HEK293T (cell line): ENCODE data around the gene GSTM3.
"Not testable (repeated sequence)": the region's sequence is repeated elsewhere in the genome, so short reads cannot be mapped to it uniquely, and the experiment has no call there.

Source experiments
- CTCF ChIA-PET: fragments of 350-600 bp; formaldehyde crosslinking; extraction: SDS; loops from one replicate; lab custom pipeline; 2021; ENCODE audit warnings: antibody characterized with exemption, inconsistent platforms; lab: Yijun Ruan, JAX
- POLR2A ChIA-PET: fragments of 350-600 bp; formaldehyde crosslinking; extraction: SDS; loops from one replicate; lab custom pipeline; 2020; ENCODE audit warnings: antibody characterized with exemption, inconsistent platforms; lab: Yijun Ruan, JAX
- DNase-seq: peaks from one replicate; pipeline ENCODE4 v3.0.0; 2012; ENCODE audit warnings: mixed read lengths; ENCODE audit errors: extremely low spot score
- ARNT ChIP-seq: fragments of 450-650 bp; IDR thresholded peaks from 2 replicates; pipeline ENCODE4 v1.6.1; 2017; ENCODE audit warnings: mild to moderate bottlenecking
- BHLHE40 ChIP-seq: fragments of 450-650 bp; IDR thresholded peaks from 2 replicates; pipeline ENCODE4 v1.6.1; 2016; ENCODE audit warnings: mild to moderate bottlenecking, moderate library complexity, borderline replicate concordance
- CTBP1 ChIP-seq: fragments of 450-650 bp; IDR thresholded peaks from 2 replicates; pipeline ENCODE4 v1.6.1; 2016; ENCODE audit warnings: borderline replicate concordance
- ELF4 ChIP-seq: fragments of 450-650 bp; IDR thresholded peaks from 2 replicates; pipeline ENCODE4 v1.6.1; 2017; ENCODE audit warnings: antibody characterized with exemption
- FOXA1 ChIP-seq: fragments of 450-650 bp; IDR thresholded peaks from 2 replicates; pipeline ENCODE4 v1.6.1; 2016; ENCODE audit warnings: mild to moderate bottlenecking
- FOXK2 ChIP-seq: fragments of 450-650 bp; IDR thresholded peaks from 2 replicates; pipeline ENCODE4 v1.6.1; 2016; ENCODE audit warnings: mild to moderate bottlenecking
- FOXM1 ChIP-seq: fragments of 450-650 bp; IDR thresholded peaks from 2 replicates; pipeline ENCODE4 v1.6.1; 2017; ENCODE audit warnings: mild to moderate bottlenecking, borderline replicate concordance
- HDGF ChIP-seq: fragments of 450-650 bp; IDR thresholded peaks from 2 replicates; pipeline ENCODE4 v1.6.1; 2017; ENCODE audit warnings: antibody characterized with exemption, borderline replicate concordance
- L3MBTL2 ChIP-seq: fragments of 450-650 bp; conservative IDR thresholded peaks from 2 replicates; pipeline ENCODE4 v1.6.1; 2016; ENCODE audit warnings: mild to moderate bottlenecking
- LEF1 ChIP-seq: fragments of 450-650 bp; IDR thresholded peaks from 2 replicates; pipeline ENCODE4 v1.6.1; 2017; ENCODE audit warnings: mild to moderate bottlenecking, borderline replicate concordance
- NFRKB ChIP-seq: fragments of 450-650 bp; IDR thresholded peaks from 2 replicates; pipeline ENCODE4 v1.6.1; 2016; ENCODE audit warnings: mild to moderate bottlenecking, moderate library complexity
- PKNOX1 ChIP-seq: fragments of 450-650 bp; IDR thresholded peaks from 2 replicates; pipeline ENCODE4 v1.6.1; 2016
- SP1 ChIP-seq: fragments of 450-650 bp; IDR thresholded peaks from 2 replicates; pipeline ENCODE4 v1.6.1; 2017
- SUZ12 ChIP-seq: fragments of 450-650 bp; IDR thresholded peaks from 2 replicates; pipeline ENCODE4 v1.6.1; 2016; ENCODE audit warnings: mild to moderate bottlenecking
- TARDBP ChIP-seq: fragments of 450-650 bp; IDR thresholded peaks from 2 replicates; pipeline ENCODE4 v1.6.1; 2016
- ZNF384 ChIP-seq: fragments of 450-650 bp; IDR thresholded peaks from 2 replicates; pipeline ENCODE4 v1.6.1; 2016

GSTM3 gene

GRCh38 chr1:109705411-109705810 lies 35.4 kb downstream of the GSTM3 start:
- no peak for TF ChIP-seq LEF1
- TF ChIP-seq FOXK2 = no peak
- no peak for TF ChIP-seq PKNOX1
- no peak for TF ChIP-seq NFRKB
- ChIA-PET CTCF (interaction anchor here (1.1 kb wide), 1 partner anchor 68 kb away, joined by 3 read pairs; no protein-coding TSS in a partner anchor), POLR2A (no interaction called here)
- DNase-seq = no peak

GRCh38 chr1:109704173-109704572 lies 36.7 kb downstream of the GSTM3 start:
- CTCF ChIA-PET = interaction anchor here (0.6 kb wide), 1 partner anchor 114 kb away, joined by 7 read pairs; no protein-coding TSS in a partner anchor
- POLR2A ChIA-PET = interaction anchor here (1.2 kb wide), 1 partner anchor 37 kb away, joined by 3 read pairs; the partner anchor contains the start of gene GSTM2

GRCh38 chr1:109702940-109703339 lies 37.9 kb downstream of the GSTM3 start:
- CTCF ChIA-PET, POLR2A ChIA-PET, DNase-seq: not testable (repeated sequence)

More at GRCh38 chr1:109704173-109704572, 36.7 kb downstream of the GSTM3 start:
- DNase-seq = peak; percentile 25
- no peak for TF ChIP-seq SP1
- no peak for TF ChIP-seq ZNF384
- TF ChIP-seq ARNT = no peak
- TF ChIP-seq BHLHE40 = no peak
- no peak for TF ChIP-seq TARDBP
- TF ChIP-seq HDGF = no peak
- no peak for TF ChIP-seq LEF1
- TF ChIP-seq L3MBTL2 = no peak
- no peak for TF ChIP-seq CTBP1
- TF ChIP-seq FOXA1 = no peak
- TF ChIP-seq FOXK2 = no peak
- no peak for TF ChIP-seq PKNOX1
- no peak for TF ChIP-seq FOXM1
- TF ChIP-seq NFRKB = no peak
- no peak for TF ChIP-seq ELF4
- TF ChIP-seq SUZ12 = no peak

GRCh38 chr1:109697861-109698260 lies 43.0 kb downstream of the GSTM3 start:
- DNase-seq, POLR2A ChIA-PET, CTCF ChIA-PET: not testable (repeated sequence)

- ChIA-PET POLR2A (no interaction called here), CTCF (no interaction called here)
- no peak for TF ChIP-seq BHLHE40
- no peak for TF ChIP-seq ELF4
- TF ChIP-seq SP1 = no peak
- TF ChIP-seq L3MBTL2 = no peak
- TF ChIP-seq NFRKB = no peak
- no peak for TF ChIP-seq SUZ12
- no peak for TF ChIP-seq PKNOX1
- TF ChIP-seq FOXM1 = no peak
- no peak for TF ChIP-seq HDGF
- no peak for TF ChIP-seq FOXA1
- TF ChIP-seq CTBP1 = no peak
- DNase-seq = no peak
Observed at GRCh38 chr1:109697066-109697465, 43.8 kb downstream of the GSTM3 start.

- POLR2A ChIA-PET, CTCF ChIA-PET, DNase-seq: not testable (repeated sequence)
Observed at GRCh38 chr1:109695138-109695537, 45.7 kb downstream of the GSTM3 start.

- CTCF ChIA-PET, DNase-seq, POLR2A ChIA-PET: not testable (repeated sequence)
Observed at GRCh38 chr1:109694400-109694799, 46.4 kb downstream of the GSTM3 start.

GRCh38 chr1:109691759-109692158 lies 49.1 kb downstream of the GSTM3 start:
- no peak for DNase-seq
- ChIA-PET POLR2A (no interaction called here), CTCF (no interaction called here)
- TF ChIP-seq BHLHE40 = no peak
- TF ChIP-seq L3MBTL2 = no peak
- TF ChIP-seq CTBP1 = no peak
- no peak for TF ChIP-seq NFRKB
- no peak for TF ChIP-seq TARDBP
- TF ChIP-seq FOXK2 = no peak
- no peak for TF ChIP-seq HDGF
- TF ChIP-seq SUZ12 = no peak
- TF ChIP-seq ZNF384 = no peak
- no peak for TF ChIP-seq FOXM1
